Smooth muscle cell (in vitro differentiated cells): ENCODE data around the gene UBAC1. TPM values are rescaled to one million over a fixed set of nuclear protein-coding genes. Genes with fewer than 3 reads are reported as not detected.

ENCODE experiments used
- DNase-seq: peaks from one replicate; lab custom pipeline; 2025; ENCODE audit not compliant: unreplicated experiment; lab: John Stamatoyannopoulos, UW
- H2AFZ ChIP-seq: fragments of 200-600 bp; sonication (generic); 2 replicates; pipeline ENCODE4 v1.6.0; 2016; ENCODE audit warnings: antibody characterized with exemption, low read depth, mild to moderate bottlenecking
- H3F3A ChIP-seq: fragments of 200-600 bp; sonication (generic); 2 replicates; pipeline ENCODE4 v1.6.0; 2017; ENCODE audit warnings: antibody characterized with exemption, low read depth
- H3K27ac ChIP-seq: fragments of 200-600 bp; sonication (generic); 2 replicates; pipeline ENCODE4 v1.5.1; 2016; ENCODE audit warnings: low read depth, mild to moderate bottlenecking
- H3K27me3 ChIP-seq: fragments of 200-600 bp; sonication (generic); 2 replicates; pipeline ENCODE4 v1.6.1; 2016; ENCODE audit warnings: low read depth, mild to moderate bottlenecking
- H3K36me3 ChIP-seq: fragments of 200-600 bp; sonication (generic); 2 replicates; pipeline ENCODE4 v1.5.1; 2016; ENCODE audit warnings: low read depth
- H3K4me1 ChIP-seq: fragments of 200-600 bp; sonication (generic); 2 replicates; pipeline ENCODE4 v1.5.1; 2016; ENCODE audit warnings: low read depth
- H3K4me2 ChIP-seq: fragments of 200-600 bp; sonication (generic); 2 replicates; pipeline ENCODE4 v1.6.0; 2016; ENCODE audit warnings: mild to moderate bottlenecking
- H3K4me3 ChIP-seq: fragments of 200-600 bp; sonication (generic); 2 replicates; pipeline ENCODE4 v1.5.1; 2016; ENCODE audit warnings: mild to moderate bottlenecking
- H3K79me2 ChIP-seq: fragments of 200-600 bp; sonication (generic); 2 replicates; pipeline ENCODE4 v1.6.0; 2016; ENCODE audit warnings: low read depth, mild to moderate bottlenecking
- H3K9ac ChIP-seq: fragments of 200-600 bp; sonication (generic); 2 replicates; pipeline ENCODE4 v1.6.0; 2016; ENCODE audit warnings: low read depth
- H3K9me3 ChIP-seq: fragments of 200-600 bp; sonication (generic); replicated peaks from 2 replicates; pipeline ENCODE4 v1.5.1; 2016; ENCODE audit warnings: low read depth
- H4K20me1 ChIP-seq: fragments of 200-600 bp; sonication (generic); 2 replicates; pipeline ENCODE4 v1.6.0; 2016; ENCODE audit warnings: low read depth
- WGBS: methylation state at CpG from one replicate; pipeline ENCODE4 v1.1.7; 2016; ENCODE audit warnings: low lambda C conversion rate; 5-methylcytosine and 5-hydroxymethylcytosine counted together
- polyA plus RNA-seq: library from polyadenylated mRNA; unstranded; fragments of >200 nt; fragmentation: Nextera tagmentation; extraction: Ambion mirVana; gene quantifications from 2 replicates; pipeline ENCODE4 v1.2.1, GENCODE V29; 2016
- total RNA-seq: library from RNA; depleted of rRNA; stranded (reverse); fragments of >200 nt; gene quantifications from 2 replicates; pipeline ENCODE4 v1.2.3, GENCODE V29; 2014
- TF ChIP-seq, protein P1 (sequence below): fragments of 200-600 bp; sonication (generic); IDR thresholded peaks from 2 replicates; pipeline ENCODE4 v1.5.1; 2017; ENCODE audit warnings: borderline replicate concordance, mild to moderate bottlenecking, antibody characterized with exemption; ENCODE audit not compliant: insufficient read depth, poor library complexity, severe bottlenecking

The UBAC1 gene
- total and polyA plus RNA-seq, 2 experiments from 2014 or later, result 35.3 to 43.5 TPM

DNA sequence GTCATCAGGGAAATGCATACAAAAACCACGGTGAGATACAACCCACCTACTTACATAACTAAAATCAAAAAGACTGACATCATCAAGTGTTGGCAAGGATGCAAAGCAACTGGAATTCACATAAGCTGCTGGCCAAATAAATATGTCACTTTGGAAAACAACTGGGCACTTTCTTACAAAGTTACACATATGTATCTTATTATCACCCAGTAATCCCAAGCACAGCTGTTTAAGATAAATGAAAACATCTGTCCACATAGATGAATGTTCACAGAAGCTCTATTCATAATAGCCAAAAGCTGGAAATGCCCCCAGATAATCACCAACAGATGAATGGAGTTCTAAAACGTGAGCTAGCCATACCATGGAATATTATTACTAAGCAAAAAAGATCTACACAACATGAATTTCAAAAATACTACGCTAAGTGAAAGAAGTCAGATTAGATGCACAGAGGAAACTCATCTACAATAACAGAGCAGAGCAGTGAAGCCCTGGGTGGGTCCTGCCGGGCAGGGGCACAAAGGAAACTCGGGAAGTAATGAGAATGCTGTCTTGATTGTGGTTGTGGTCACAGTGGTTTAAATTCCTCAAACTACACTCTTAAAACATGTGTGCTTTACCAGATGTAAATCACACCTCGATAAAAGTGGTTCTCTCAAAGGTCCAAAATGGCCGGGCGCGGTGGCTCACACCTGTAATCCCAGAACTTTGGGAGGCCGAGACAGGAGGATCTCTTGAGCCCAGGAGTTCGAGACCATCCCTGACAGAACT, 62.4 kb downstream of the UBAC1 start:
- Histone ChIP-seq H3K27ac (peak overlapping the region; percentile 12), H3K79me2 (peaks cover 100% of the 10 kb centered on the region), H3K36me3 (no peaks in the 10 kb centered on the region), H3F3A (no peaks in the 10 kb centered on the region), H3K9me3 (no peaks in the 10 kb centered on the region), H3K9ac (no peak overlapping the region), H4K20me1 (peaks cover 99% of the 10 kb centered on the region), H2AFZ (no peak overlapping the region), H3K4me3 (no peak overlapping the region), H3K4me1 (peaks cover 3% of the 10 kb centered on the region), H3K27me3 (no peaks in the 10 kb centered on the region), H3K4me2 (no peak overlapping the region)
- DNase-seq, result no peak
- TF ChIP-seq, protein P1, sequence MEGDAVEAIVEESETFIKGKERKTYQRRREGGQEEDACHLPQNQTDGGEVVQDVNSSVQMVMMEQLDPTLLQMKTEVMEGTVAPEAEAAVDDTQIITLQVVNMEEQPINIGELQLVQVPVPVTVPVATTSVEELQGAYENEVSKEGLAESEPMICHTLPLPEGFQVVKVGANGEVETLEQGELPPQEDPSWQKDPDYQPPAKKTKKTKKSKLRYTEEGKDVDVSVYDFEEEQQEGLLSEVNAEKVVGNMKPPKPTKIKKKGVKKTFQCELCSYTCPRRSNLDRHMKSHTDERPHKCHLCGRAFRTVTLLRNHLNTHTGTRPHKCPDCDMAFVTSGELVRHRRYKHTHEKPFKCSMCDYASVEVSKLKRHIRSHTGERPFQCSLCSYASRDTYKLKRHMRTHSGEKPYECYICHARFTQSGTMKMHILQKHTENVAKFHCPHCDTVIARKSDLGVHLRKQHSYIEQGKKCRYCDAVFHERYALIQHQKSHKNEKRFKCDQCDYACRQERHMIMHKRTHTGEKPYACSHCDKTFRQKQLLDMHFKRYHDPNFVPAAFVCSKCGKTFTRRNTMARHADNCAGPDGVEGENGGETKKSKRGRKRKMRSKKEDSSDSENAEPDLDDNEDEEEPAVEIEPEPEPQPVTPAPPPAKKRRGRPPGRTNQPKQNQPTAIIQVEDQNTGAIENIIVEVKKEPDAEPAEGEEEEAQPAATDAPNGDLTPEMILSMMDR, result no peak
- WGBS, result 68% methylated on average over 11 of the region's 11 CpGs

DNA sequence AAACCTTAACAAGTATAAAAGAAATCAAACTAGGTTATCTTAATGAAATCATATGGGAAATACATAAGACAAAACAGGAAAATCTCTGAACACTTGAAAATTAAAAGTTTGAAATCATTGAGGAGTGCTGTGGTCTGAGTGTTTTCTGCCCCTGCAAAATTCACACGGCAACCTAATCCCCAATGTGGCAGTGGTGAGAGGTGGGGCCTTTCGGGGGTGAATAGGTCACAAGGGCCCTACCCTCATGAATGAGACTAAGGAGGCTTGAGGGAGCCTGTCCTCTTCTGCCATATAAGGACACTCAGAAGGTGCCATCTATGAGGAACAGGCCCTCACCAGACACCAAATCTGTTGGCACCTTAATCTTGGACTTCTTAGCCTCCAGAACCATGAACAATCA, 64.5 kb downstream of the UBAC1 start:
- no peaks in the 10 kb centered on the region for H3F3A ChIP-seq
- peaks cover 2% of the 10 kb centered on the region for H3K4me1 ChIP-seq
- peaks cover 100% of the 10 kb centered on the region for H3K79me2 ChIP-seq
- H3K4me3 ChIP-seq, result no peak overlapping the region
- H2AFZ ChIP-seq, result no peak overlapping the region
- 83% methylated on average over 2 of the region's 2 CpGs for WGBS
- DNase-seq, result no peak
- TF ChIP-seq, protein P1, result no peak
- H3K36me3 ChIP-seq, result no peaks in the 10 kb centered on the region
- H3K27me3 ChIP-seq, result no peaks in the 10 kb centered on the region
- H4K20me1 ChIP-seq, result peaks cover 99% of the 10 kb centered on the region
- no peak overlapping the region for H3K9ac ChIP-seq
- no peaks in the 10 kb centered on the region for H3K9me3 ChIP-seq
- no peak overlapping the region for H3K4me2 ChIP-seq
- no peak overlapping the region for H3K27ac ChIP-seq

DNA sequence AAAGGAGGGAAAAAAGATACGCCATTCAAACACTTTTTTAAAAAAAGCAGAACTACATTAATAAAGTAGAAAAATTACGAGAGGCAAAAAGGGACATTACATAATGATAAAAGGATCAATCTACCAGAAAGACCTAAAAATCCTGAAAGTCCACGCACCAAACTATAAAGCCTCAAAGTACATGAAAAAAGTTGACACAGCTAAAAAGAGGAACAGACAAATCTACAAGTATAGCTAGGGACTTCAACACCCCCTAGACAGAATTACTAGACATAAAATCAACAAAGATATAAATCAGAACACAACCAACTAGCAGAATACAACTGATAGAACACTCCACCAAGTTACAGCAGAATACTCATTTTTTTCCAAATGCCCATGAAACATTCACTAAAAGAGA, 65.0 kb downstream of the UBAC1 start:
- H3F3A ChIP-seq, result no peaks in the 10 kb centered on the region
- no peak overlapping the region for H3K9ac ChIP-seq
- no peak overlapping the region for H3K4me2 ChIP-seq
- DNase-seq, result no peak
- peaks cover 100% of the 10 kb centered on the region for H3K79me2 ChIP-seq
- no peak overlapping the region for H3K27ac ChIP-seq
- H3K4me3 ChIP-seq, result no peak overlapping the region
- H3K9me3 ChIP-seq, result no peaks in the 10 kb centered on the region
- TF ChIP-seq, protein P1, result no peak
- 98% methylated on average over 3 of the region's 3 CpGs for WGBS
- peaks cover 99% of the 10 kb centered on the region for H4K20me1 ChIP-seq
- no peaks in the 10 kb centered on the region for H3K36me3 ChIP-seq
- no peaks in the 10 kb centered on the region for H3K27me3 ChIP-seq
- no peak overlapping the region for H2AFZ ChIP-seq
- peaks cover 6% of the 10 kb centered on the region for H3K4me1 ChIP-seq
